ENCODE results near the gene VIPR1. TPM values are rescaled to one million over a fixed set of nuclear protein-coding genes. Genes with fewer than 3 reads are reported as not detected.
A peak's percentile ranks its signal among the peaks of the same experiment; 100 is the strongest.

VIPR1 gene, protein sequence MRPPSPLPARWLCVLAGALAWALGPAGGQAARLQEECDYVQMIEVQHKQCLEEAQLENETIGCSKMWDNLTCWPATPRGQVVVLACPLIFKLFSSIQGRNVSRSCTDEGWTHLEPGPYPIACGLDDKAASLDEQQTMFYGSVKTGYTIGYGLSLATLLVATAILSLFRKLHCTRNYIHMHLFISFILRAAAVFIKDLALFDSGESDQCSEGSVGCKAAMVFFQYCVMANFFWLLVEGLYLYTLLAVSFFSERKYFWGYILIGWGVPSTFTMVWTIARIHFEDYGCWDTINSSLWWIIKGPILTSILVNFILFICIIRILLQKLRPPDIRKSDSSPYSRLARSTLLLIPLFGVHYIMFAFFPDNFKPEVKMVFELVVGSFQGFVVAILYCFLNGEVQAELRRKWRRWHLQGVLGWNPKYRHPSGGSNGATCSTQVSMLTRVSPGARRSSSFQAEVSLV
- 1 to 10 TPM; 2.6 to 9.6 (median 5.8) TPM for total RNA-seq
- 10 to 100 TPM; 24.5 to 50.6 (median 43.8) TPM for polyA plus RNA-seq

- TF ChIP-seq CTCF (IDR thresholded peaks at IDR 0.05) = no peak
- no peak for TF ChIP-seq POLR2A (IDR thresholded peaks at IDR 0.05)
- TF ChIP-seq POLR2AphosphoS5 (IDR thresholded peaks at IDR 0.05) = peak in 1 of 4 donors; percentile 34
- peak within 1 kb of the TSS in 1 of 4 donors; percentile 50 for H3K27ac ChIP-seq
- peak; percentile 71 for DNase-seq
- peaks cover 8 to 41% (median 37%) of the 10 kb centered on the region in 3 donors for H3K27me3 ChIP-seq
- H3K4me1 ChIP-seq = peaks cover 0 to 22% (median 19%) of the 10 kb centered on the region in 4 donors
- no peaks in the 10 kb centered on the region for H3K36me3 ChIP-seq
- WGBS, 2 donors = 2 to 10% methylated on average over 69 of the region's 69 CpGs
- intact Hi-C loops (cut with DNase I) = no loop called here
- peak within 1 kb of the TSS in 3 of 4 donors; percentile 42 to 49 (median 48) for H3K4me3 ChIP-seq
- H3K9me3 ChIP-seq = no peaks in the 10 kb centered on the region
Measured at GRCh38 chr3:42502429-42503250, at the start of gene VIPR1. Gene VIPR1, plus strand, starts transcription at chr3:42502643. Its CDS starts 93 bp downstream, at chr3:42502736.

DNA sequence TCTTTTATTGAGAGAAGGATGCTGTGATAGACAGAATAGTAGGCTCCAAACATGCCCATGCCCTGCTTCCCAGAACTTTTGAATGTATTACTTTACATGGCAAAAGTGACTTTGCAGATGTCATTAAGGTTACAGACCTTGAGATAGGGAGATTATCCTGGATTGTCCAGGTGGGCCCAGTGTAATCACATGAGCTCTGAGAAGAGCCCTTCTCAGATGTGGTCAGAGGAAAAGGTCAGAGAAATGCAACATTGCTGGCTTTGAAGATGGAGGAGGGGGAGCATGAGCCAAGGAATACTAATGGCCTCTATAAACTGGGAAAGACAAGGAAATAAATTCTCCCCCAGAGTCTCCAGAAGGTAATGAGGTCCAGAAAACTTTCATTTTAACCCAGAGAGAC, 46.2 kb upstream of the VIPR1 start:
- DNase-seq = no peak
- TF ChIP-seq CTCF (IDR thresholded peaks at IDR 0.05) (no peak), POLR2AphosphoS5 (IDR thresholded peaks at IDR 0.05) (no peak), POLR2A (IDR thresholded peaks at IDR 0.05) (no peak), EP300 (IDR thresholded peaks at IDR 0.05) (no peak)
- Histone ChIP-seq H3K27ac (no peak overlapping the region), H3K4me1 (peaks cover 0 to 11% (median 8%) of the 10 kb centered on the region in 4 donors), H3K36me3 (no peaks in the 10 kb centered on the region), H3K4me3 (no peak overlapping the region), H3K27me3 (no peaks in the 10 kb centered on the region), H3K9me3 (peaks cover 0 to 2% (median 0%) of the 10 kb centered on the region in 4 donors)
- intact Hi-C loops (cut with DNase I) = no loop called here

GRCh38 chr3:42459151-42459550, 43.3 kb upstream of the VIPR1 start:
- intact Hi-C loops (cut with DNase I) = no loop called here
- no peak overlapping the region for H3K27ac ChIP-seq
- H3K4me1 ChIP-seq = no peaks in the 10 kb centered on the region
- DNase-seq = no peak
- H3K4me3 ChIP-seq = no peak overlapping the region
- TF ChIP-seq POLR2AphosphoS5 (IDR thresholded peaks at IDR 0.05) (no peak), CTCF (IDR thresholded peaks at IDR 0.05) (no peak), EP300 (IDR thresholded peaks at IDR 0.05) (no peak), POLR2A (IDR thresholded peaks at IDR 0.05) (no peak)
- H3K36me3 ChIP-seq = no peaks in the 10 kb centered on the region
- no peaks in the 10 kb centered on the region for H3K27me3 ChIP-seq
- peaks cover 0 to 2% (median 0%) of the 10 kb centered on the region in 4 donors for H3K9me3 ChIP-seq

DNA sequence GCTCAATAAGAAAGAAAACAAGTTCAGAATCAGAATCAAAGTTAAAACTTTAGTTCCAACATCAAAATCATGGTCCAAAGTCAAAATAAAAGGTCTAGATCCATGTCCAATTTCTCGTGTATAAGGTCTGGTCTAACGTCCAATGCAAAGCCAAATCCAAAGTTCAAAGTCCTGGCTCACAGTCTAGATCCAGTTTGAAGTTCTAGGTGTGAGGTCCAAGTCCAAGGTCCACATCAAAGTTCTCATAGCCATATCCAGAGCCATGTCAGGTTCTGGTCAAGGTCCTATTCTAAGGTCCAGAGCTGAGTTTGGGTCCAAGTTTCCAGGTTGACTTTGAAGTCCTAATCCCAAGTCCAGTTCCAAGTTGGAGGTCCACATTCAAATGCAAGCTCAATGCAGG, 40.7 kb upstream of the VIPR1 start:
- no peak for TF ChIP-seq EP300 (IDR thresholded peaks at IDR 0.05)
- TF ChIP-seq POLR2A (IDR thresholded peaks at IDR 0.05) = no peak
- TF ChIP-seq POLR2AphosphoS5 (IDR thresholded peaks at IDR 0.05) = no peak
- TF ChIP-seq CTCF (IDR thresholded peaks at IDR 0.05) = no peak
- DNase-seq = no peak
- Histone ChIP-seq H3K27ac (no peak overlapping the region), H3K4me1 (no peaks in the 10 kb centered on the region), H3K9me3 (no peaks in the 10 kb centered on the region), H3K4me3 (no peak overlapping the region), H3K36me3 (no peaks in the 10 kb centered on the region), H3K27me3 (no peaks in the 10 kb centered on the region)
- 44 to 84% methylated on average over 2 of the region's 2 CpGs for WGBS, 2 donors
- intact Hi-C loops (cut with DNase I) = no loop called here

Measured in sigmoid colon (tissue), 7 donors.